NCI-H2196 (cell line): ENCODE results near the gene INPP5A.
"Not testable (repeated sequence)": the region's sequence is repeated elsewhere in the genome, so short reads cannot be mapped to it uniquely, and the experiment has no call there.

Experiments
- DNase-seq: peaks from one replicate; lab custom pipeline; 2025; ENCODE audit not compliant: unreplicated experiment; lab: John Stamatoyannopoulos, UW

The INPP5A gene

GRCh38 chr10:132806110-132806509 is 268.5 kb downstream of the INPP5A start:
- DNase-seq = no peak

GRCh38 chr10:132806561-132807003 is 269.0 kb downstream of the INPP5A start:
- no peak for DNase-seq

GRCh38 chr10:132807621-132808049 is 270.0 kb downstream of the INPP5A start:
- DNase-seq = no peak

- no peak for DNase-seq
Measured at GRCh38 chr10:132808383-132809231, 271.0 kb downstream of the INPP5A start.

GRCh38 chr10:132809232-132810140 is 271.9 kb downstream of the INPP5A start:
- no peak for DNase-seq

- DNase-seq = no peak
Measured at GRCh38 chr10:132810141-132810806, 272.7 kb downstream of the INPP5A start.

GRCh38 chr10:132810807-132811700 is 273.5 kb downstream of the INPP5A start:
- no peak for DNase-seq

- DNase-seq = no peak
Measured at GRCh38 chr10:132811891-132812481, 274.4 kb downstream of the INPP5A start.

- DNase-seq = no peak
Measured at GRCh38 chr10:132812520-132812919, 274.9 kb downstream of the INPP5A start.

GRCh38 chr10:132813001-132813401 is 275.4 kb downstream of the INPP5A start:
- DNase-seq = no peak

- DNase-seq = no peak
Measured at GRCh38 chr10:132813560-132814468, 276.2 kb downstream of the INPP5A start.

- no peak for DNase-seq
Measured at GRCh38 chr10:132814469-132814856, 276.9 kb downstream of the INPP5A start.

GRCh38 chr10:132815168-132815857 is 277.7 kb downstream of the INPP5A start:
- no peak for DNase-seq

- no peak for DNase-seq
Measured at GRCh38 chr10:132816718-132817117, 279.1 kb downstream of the INPP5A start.

- DNase-seq = no peak
Measured at GRCh38 chr10:132817701-132818211, 280.2 kb downstream of the INPP5A start.

- no peak for DNase-seq
Measured at GRCh38 chr10:132820056-132820455, 282.5 kb downstream of the INPP5A start.

- DNase-seq = not testable (repeated sequence)
Measured at GRCh38 chr10:132825783-132826523, 288.4 kb downstream of the INPP5A start.
